GM18520 (cell line): Measurements from ENCODE around the gene CMSS1.

ENCODE experiments used
- ATAC-seq: cut with Tn5 transposase; IDR thresholded peaks from one replicate; pipeline ENCODE4 v1.9.1; 2021; ENCODE audit not compliant: unreplicated experiment

Gene CMSS1

GRCh38 chr3:100123112-100123511 is 305.4 kb downstream of the CMSS1 start:
- no peak for ATAC-seq

- no peak for ATAC-seq
Observed at GRCh38 chr3:100124201-100124761, 306.6 kb downstream of the CMSS1 start.

GRCh38 chr3:100125161-100125938 is 307.7 kb downstream of the CMSS1 start:
- ATAC-seq, result no peak

GRCh38 chr3:100127792-100128191 is 310.1 kb downstream of the CMSS1 start:
- ATAC-seq, result no peak

GRCh38 chr3:100128565-100128964 is 310.9 kb downstream of the CMSS1 start:
- no peak for ATAC-seq

GRCh38 chr3:100129941-100130340 is 312.3 kb downstream of the CMSS1 start:
- no peak for ATAC-seq

- no peak for ATAC-seq
Observed at GRCh38 chr3:100131241-100131640, 313.6 kb downstream of the CMSS1 start.

GRCh38 chr3:100136921-100137320 is 319.3 kb downstream of the CMSS1 start:
- ATAC-seq, result no peak

- ATAC-seq, result no peak
Observed at GRCh38 chr3:100140976-100141375, 323.3 kb downstream of the CMSS1 start.

GRCh38 chr3:100141586-100141985 is 323.9 kb downstream of the CMSS1 start:
- ATAC-seq, result no peak

GRCh38 chr3:100144255-100144866 is 326.7 kb downstream of the CMSS1 start:
- peak; percentile 78 for ATAC-seq

GRCh38 chr3:100149130-100149529 is 331.5 kb downstream of the CMSS1 start:
- no peak for ATAC-seq

- no peak for ATAC-seq
Observed at GRCh38 chr3:100149713-100150415, 332.2 kb downstream of the CMSS1 start.

GRCh38 chr3:100150473-100150872 is 332.8 kb downstream of the CMSS1 start:
- no peak for ATAC-seq

- no peak for ATAC-seq
Observed at GRCh38 chr3:100151024-100151707, 333.5 kb downstream of the CMSS1 start.

- no peak for ATAC-seq
Observed at GRCh38 chr3:100154171-100154570, 336.5 kb downstream of the CMSS1 start.

- ATAC-seq, result no peak
Observed at GRCh38 chr3:100155128-100155527, 337.5 kb downstream of the CMSS1 start.

GRCh38 chr3:100155590-100155989 is 337.9 kb downstream of the CMSS1 start:
- no peak for ATAC-seq

GRCh38 chr3:100157685-100158084 is 340.0 kb downstream of the CMSS1 start:
- ATAC-seq, result no peak

- ATAC-seq, result no peak
Observed at GRCh38 chr3:100158918-100159330, 341.3 kb downstream of the CMSS1 start.
